ENCODE results near the gene ARMH3.

DNA sequence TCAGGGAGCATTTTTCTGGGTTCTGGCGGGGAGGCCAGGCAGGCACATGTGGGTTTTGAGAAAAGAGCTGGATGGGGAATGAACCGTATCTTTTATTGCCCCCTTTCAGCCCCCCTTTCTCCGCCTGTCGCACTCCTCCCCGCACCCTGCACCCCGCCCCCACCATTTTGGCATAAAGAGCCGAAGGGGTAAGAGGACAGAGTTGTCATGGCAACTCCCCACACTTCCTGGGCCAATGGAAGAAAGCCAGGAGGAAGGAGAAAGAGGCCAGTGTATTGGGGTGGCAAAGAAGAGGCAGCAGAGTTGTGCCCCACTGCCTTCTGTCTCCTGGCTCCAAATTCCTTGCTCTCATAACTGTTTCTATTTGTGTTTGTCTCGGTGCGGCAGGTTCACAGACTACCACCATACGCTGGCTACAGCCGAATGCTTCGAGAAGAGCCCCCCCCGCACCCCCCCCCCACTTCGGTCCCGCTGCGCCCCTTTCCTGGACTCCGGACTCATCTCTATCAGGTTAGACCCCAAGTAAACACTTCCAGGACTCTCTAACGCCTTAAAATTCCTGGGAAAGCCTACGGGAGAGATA is 215.8 kb downstream of the ARMH3 start:
- TF ChIP-seq CTCF (conservative IDR thresholded peaks at IDR 0.05 in 1 of 2, IDR thresholded peaks at IDR 0.05 in 1 of 2; ENCODE audit: extremely low read depth in 1 of 2, insufficient read depth in 1 of 2, low read depth in 1 of 2, low read length in 2 of 2) (no peak), EZH2 (IDR thresholded peaks at IDR 0.05; ENCODE audit: borderline replicate concordance, low read length) (no peak)

Data from mammary epithelial cell (primary cell).